ENCODE data around the gene KRT82. TPM values are rescaled to one million over a fixed set of nuclear protein-coding genes. Genes with fewer than 3 reads are reported as not detected.
"Not testable (repeated sequence)": the region's sequence is repeated elsewhere in the genome, so short reads cannot be mapped to it uniquely, and the experiment has no call there.

The KRT82 gene
- polyA plus RNA-seq (2011; rRNA removed): not detected in 2 replicates
- polyA minus RNA-seq (2011; rRNA and poly(A)+ RNA removed): not detected in 2 replicates

GRCh38 chr12:52405922-52406385 lies at the start of gene KRT82:
KRT82 (minus strand) TSS chr12:52406335; CDS start chr12:52406277, 58 bp downstream.
- POLR2A ChIA-PET: no interaction called here
- no peak for DNase-seq (ENCODE audit: low read depth, low spot score)
- TF ChIP-seq, protein P1, sequence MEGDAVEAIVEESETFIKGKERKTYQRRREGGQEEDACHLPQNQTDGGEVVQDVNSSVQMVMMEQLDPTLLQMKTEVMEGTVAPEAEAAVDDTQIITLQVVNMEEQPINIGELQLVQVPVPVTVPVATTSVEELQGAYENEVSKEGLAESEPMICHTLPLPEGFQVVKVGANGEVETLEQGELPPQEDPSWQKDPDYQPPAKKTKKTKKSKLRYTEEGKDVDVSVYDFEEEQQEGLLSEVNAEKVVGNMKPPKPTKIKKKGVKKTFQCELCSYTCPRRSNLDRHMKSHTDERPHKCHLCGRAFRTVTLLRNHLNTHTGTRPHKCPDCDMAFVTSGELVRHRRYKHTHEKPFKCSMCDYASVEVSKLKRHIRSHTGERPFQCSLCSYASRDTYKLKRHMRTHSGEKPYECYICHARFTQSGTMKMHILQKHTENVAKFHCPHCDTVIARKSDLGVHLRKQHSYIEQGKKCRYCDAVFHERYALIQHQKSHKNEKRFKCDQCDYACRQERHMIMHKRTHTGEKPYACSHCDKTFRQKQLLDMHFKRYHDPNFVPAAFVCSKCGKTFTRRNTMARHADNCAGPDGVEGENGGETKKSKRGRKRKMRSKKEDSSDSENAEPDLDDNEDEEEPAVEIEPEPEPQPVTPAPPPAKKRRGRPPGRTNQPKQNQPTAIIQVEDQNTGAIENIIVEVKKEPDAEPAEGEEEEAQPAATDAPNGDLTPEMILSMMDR (IDR thresholded peaks at IDR 0.05; ENCODE audit: low read depth, low read length): no peak
- no peak within 1 kb of the TSS for H3K4me3 ChIP-seq (ENCODE audit: low read depth, low read length)
- CTCF ChIA-PET: no interaction called here
- no peak within 1 kb of the TSS for H3K27ac ChIP-seq (ENCODE audit: low read depth, low read length)
- peaks cover 15% of the 10 kb centered on the region for H3K27me3 ChIP-seq (ENCODE audit: control insufficient read depth, insufficient read depth, low read length)
- no peaks in the 10 kb centered on the region for H3K9me3 ChIP-seq (ENCODE audit: control insufficient read depth, insufficient read depth, low read length)

DNA sequence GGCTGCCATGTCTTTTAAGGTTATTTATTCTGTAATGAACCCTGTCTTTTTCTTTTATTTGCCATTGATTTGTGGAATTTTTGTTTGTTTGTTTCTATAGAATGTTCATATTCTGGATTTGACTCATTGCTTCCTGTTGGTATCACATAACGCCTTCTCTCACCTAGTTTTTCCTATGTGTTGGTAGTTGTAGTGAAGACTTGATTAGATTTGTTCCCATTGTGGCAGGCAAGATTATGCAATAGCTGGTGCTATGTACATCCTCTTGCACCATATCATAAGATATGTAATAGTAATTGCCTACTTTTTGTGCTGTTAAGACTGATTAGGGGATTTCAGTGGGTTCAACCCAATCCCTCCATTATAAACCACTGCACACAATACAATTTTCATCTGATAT lies 49.7 kb upstream of the KRT82 start:
- TF ChIP-seq, protein P1 (IDR thresholded peaks at IDR 0.05; ENCODE audit: low read depth, low read length): no peak
- ChIA-PET POLR2A (no interaction called here), CTCF (no interaction called here)
- no peak overlapping the region for H3K27ac ChIP-seq (ENCODE audit: low read depth, low read length)
- no peaks in the 10 kb centered on the region for H3K9me3 ChIP-seq (ENCODE audit: control insufficient read depth, insufficient read depth, low read length)
- DNase-seq (ENCODE audit: low read depth, low spot score): no peak
- H3K27me3 ChIP-seq (ENCODE audit: control insufficient read depth, insufficient read depth, low read length): peaks cover 2% of the 10 kb centered on the region
- H3K4me3 ChIP-seq (ENCODE audit: low read depth, low read length): no peak overlapping the region

DNA sequence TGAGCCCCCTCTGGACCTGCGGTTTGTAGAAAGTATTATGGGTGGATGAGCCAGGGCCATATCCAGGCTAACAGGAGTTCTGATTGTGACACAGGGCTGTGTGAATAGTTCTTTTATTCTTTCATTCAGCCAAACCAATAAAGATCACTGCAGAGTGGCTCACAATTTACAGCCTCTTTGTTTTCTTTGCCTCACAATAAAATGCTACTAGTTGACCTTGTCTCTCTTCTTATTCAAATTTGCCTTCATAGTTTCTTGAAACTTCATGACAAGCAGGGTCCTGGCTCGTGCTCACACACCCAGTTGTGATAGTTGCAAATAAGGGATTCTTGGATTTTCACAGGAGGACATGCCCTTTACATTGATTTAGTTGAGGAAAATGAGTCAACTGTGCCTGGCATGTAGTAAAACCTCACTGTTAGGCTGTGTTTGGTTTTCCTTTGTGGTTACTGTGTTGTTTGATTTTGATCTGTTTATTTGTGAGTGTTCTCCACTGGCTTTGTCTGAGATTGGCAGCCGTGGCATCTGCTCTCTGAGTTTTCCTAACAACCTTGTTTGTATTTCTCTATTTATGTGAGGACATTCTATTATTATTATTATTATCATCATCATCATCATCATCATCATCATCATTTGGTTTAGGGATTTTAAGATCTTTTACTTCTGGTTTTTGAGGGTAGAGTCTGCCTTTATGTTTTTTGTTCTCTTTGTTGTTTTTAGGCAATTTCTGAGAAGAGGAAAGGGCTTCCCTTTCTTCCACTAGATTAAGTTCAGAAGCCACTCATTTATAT lies 48.5 kb upstream of the KRT82 start:
- DNase-seq (ENCODE audit: low read depth, low spot score): no peak

DNA sequence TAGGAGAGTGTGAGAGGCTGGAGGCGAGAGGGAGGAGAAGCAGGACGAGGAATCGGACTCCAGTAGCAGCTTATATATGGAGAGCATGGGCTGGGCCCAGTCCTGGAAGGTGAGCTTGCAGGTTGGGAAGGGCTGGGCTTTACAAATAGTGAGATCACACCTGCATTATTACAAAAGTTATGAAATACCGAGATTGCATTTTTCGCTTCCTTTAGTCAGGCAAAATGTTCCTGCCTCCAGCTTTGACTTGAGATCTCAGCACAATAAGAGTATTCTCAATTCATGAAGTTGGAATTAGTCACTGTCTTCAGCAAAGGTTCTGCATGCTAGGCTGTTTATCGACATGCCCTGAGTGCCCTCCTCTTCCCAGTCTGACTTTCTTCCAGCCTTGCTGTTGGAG lies 46.0 kb upstream of the KRT82 start, which contains the start of gene KRT6B:
KRT6B (minus strand) TSS at position 46 of the 400 bp plus-strand sequence. CDS start 68 bp downstream, outside the sequence.
- POLR2A ChIA-PET: no interaction called here
- no peak for DNase-seq (ENCODE audit: low read depth, low spot score)
- Histone ChIP-seq H3K4me3 (ENCODE audit: low read depth, low read length) (no peak within 1 kb of the TSS), H3K27me3 (ENCODE audit: control insufficient read depth, insufficient read depth, low read length) (peaks cover 5% of the 10 kb centered on the region), H3K27ac (ENCODE audit: low read depth, low read length) (no peak within 1 kb of the TSS), H3K9me3 (ENCODE audit: control insufficient read depth, insufficient read depth, low read length) (no peaks in the 10 kb centered on the region)
- CTCF ChIA-PET: no interaction called here
- TF ChIP-seq, protein P1 (IDR thresholded peaks at IDR 0.05; ENCODE audit: low read depth, low read length): no peak

More for the DNA sequence above, 48.5 kb upstream of the KRT82 start:
- Histone ChIP-seq H3K27me3 (ENCODE audit: control insufficient read depth, insufficient read depth, low read length) (peaks cover 2% of the 10 kb centered on the region), H3K27ac (ENCODE audit: low read depth, low read length) (no peak overlapping the region), H3K4me3 (ENCODE audit: low read depth, low read length) (no peak overlapping the region), H3K9me3 (ENCODE audit: control insufficient read depth, insufficient read depth, low read length) (no peaks in the 10 kb centered on the region)
- TF ChIP-seq, protein P1 (IDR thresholded peaks at IDR 0.05; ENCODE audit: low read depth, low read length): no peak
- POLR2A ChIA-PET: no interaction called here
- CTCF ChIA-PET: no interaction called here

- CTCF ChIA-PET: no interaction called here
- H3K9me3 ChIP-seq (ENCODE audit: control insufficient read depth, insufficient read depth, low read length): no peaks in the 10 kb centered on the region
- H3K27me3 ChIP-seq (ENCODE audit: control insufficient read depth, insufficient read depth, low read length): peaks cover 5% of the 10 kb centered on the region
- POLR2A ChIA-PET: no interaction called here
- no peak overlapping the region for H3K4me3 ChIP-seq (ENCODE audit: low read depth, low read length)
- TF ChIP-seq, protein P1 (IDR thresholded peaks at IDR 0.05; ENCODE audit: low read depth, low read length): no peak
- DNase-seq (ENCODE audit: low read depth, low spot score): no peak
- no peak overlapping the region for H3K27ac ChIP-seq (ENCODE audit: low read depth, low read length)
Observed at GRCh38 chr12:52448228-52448627, 42.1 kb upstream of the KRT82 start.

DNA sequence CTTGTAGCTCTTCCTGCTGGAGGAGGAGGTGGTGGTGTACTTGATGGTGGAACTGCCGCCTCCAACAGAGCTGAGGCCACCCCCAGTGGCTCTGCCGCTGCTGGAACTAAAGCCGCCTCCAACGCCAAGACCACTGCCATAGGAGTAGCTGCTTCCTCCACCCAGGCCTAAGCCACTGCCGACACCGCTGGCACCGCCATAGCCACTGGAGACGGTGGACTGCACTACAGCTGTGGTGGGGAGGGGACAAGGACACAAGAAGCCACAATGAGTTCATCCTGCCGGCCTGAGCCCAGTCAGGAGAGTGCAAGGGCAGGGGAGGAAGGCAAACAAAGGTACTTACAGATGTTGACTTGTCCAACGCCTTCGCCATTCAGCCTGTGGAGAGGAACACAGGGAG lies 41.1 kb upstream of the KRT82 start:
- H3K27ac ChIP-seq (ENCODE audit: low read depth, low read length); POLR2A ChIA-PET; DNase-seq (ENCODE audit: low read depth, low spot score); H3K4me3 ChIP-seq (ENCODE audit: low read depth, low read length); CTCF ChIA-PET; H3K27me3 ChIP-seq (ENCODE audit: control insufficient read depth, insufficient read depth, low read length); H3K9me3 ChIP-seq (ENCODE audit: control insufficient read depth, insufficient read depth, low read length): not testable (repeated sequence)

Data from AG04450 (cell line).